Left lobe of liver (tissue), 2 donors: ENCODE results near the gene CAMK2D. TPM values are rescaled to one million over a fixed set of nuclear protein-coding genes. Genes with fewer than 3 reads are reported as not detected.

Source experiments
- ATAC-seq: fragments of 200-7000 bp; cut with Tn5 transposase; one replicate; pipeline ENCODE4 v1.9.1; 2020; ENCODE audit warnings: mild to moderate bottlenecking, moderate library complexity
- DNase-seq: peaks from one replicate; pipeline ENCODE4 v3.0.0-alpha.2; 2020; ENCODE audit warnings: low spot score
- total RNA-seq: library from RNA; stranded (reverse); gene quantifications from one replicate; pipeline ENCODE4 v1.2.1, GENCODE V29; 2021
- donor health status: DM: no; HTN: no; CAD: no; lungs with moderate emphysema.
- donor health status: DM: no; HTN: yes; CAD: no.

Gene CAMK2D
- total RNA-seq, 1 donor from 2014 or later = 19.3 TPM

- ATAC-seq = no peak
- DNase-seq = no peak
Measured at GRCh38 chr4:113644398-113644797, 117.1 kb downstream of the CAMK2D start.

GRCh38 chr4:113643505-113643904 is 118.0 kb downstream of the CAMK2D start:
- ATAC-seq (no peak), DNase-seq (no peak)

GRCh38 chr4:113641025-113641431 is 120.5 kb downstream of the CAMK2D start:
- ATAC-seq (peak; percentile 68), DNase-seq (no peak)

GRCh38 chr4:113639326-113639725 is 122.2 kb downstream of the CAMK2D start:
- DNase-seq = no peak
- no peak for ATAC-seq

- ATAC-seq = no peak
- no peak for DNase-seq
Measured at GRCh38 chr4:113638562-113638832, 123.0 kb downstream of the CAMK2D start.

- no peak for ATAC-seq
Measured at GRCh38 chr4:113637823-113638561, 123.5 kb downstream of the CAMK2D start.

GRCh38 chr4:113637363-113637762 is 124.2 kb downstream of the CAMK2D start:
- ATAC-seq = no peak
- DNase-seq = no peak

More at GRCh38 chr4:113637823-113638561, 123.5 kb downstream of the CAMK2D start:
- DNase-seq = no peak

- ATAC-seq = no peak
Measured at GRCh38 chr4:113636877-113637276, 124.7 kb downstream of the CAMK2D start.

GRCh38 chr4:113636438-113636818 is 125.1 kb downstream of the CAMK2D start:
- no peak for DNase-seq
- ATAC-seq = no peak

More at GRCh38 chr4:113636877-113637276, 124.7 kb downstream of the CAMK2D start:
- no peak for DNase-seq

GRCh38 chr4:113635739-113636437 is 125.7 kb downstream of the CAMK2D start:
- no peak for ATAC-seq
- no peak for DNase-seq

- DNase-seq = no peak
Measured at GRCh38 chr4:113634081-113634969, 127.2 kb downstream of the CAMK2D start.

GRCh38 chr4:113633467-113633866 is 128.1 kb downstream of the CAMK2D start:
- peak; percentile 54 for ATAC-seq
- DNase-seq = no peak

More at GRCh38 chr4:113634081-113634969, 127.2 kb downstream of the CAMK2D start:
- peak; percentile 80 for ATAC-seq

GRCh38 chr4:113628711-113629110 is 132.8 kb downstream of the CAMK2D start:
- ATAC-seq (no peak), DNase-seq (no peak)

- ATAC-seq (no peak), DNase-seq (no peak)
Measured at GRCh38 chr4:113627321-113627720, 134.2 kb downstream of the CAMK2D start.

- ATAC-seq (no peak), DNase-seq (no peak)
Measured at GRCh38 chr4:113625902-113626301, 135.6 kb downstream of the CAMK2D start.

GRCh38 chr4:113623274-113623894 is 138.2 kb downstream of the CAMK2D start:
- no peak for DNase-seq
- ATAC-seq = no peak

- DNase-seq (no peak), ATAC-seq (no peak)
Measured at GRCh38 chr4:113621633-113622032, 139.9 kb downstream of the CAMK2D start.

- ATAC-seq = no peak
Measured at GRCh38 chr4:113620032-113620431, 141.5 kb downstream of the CAMK2D start.

GRCh38 chr4:113619526-113619925 is 142.0 kb downstream of the CAMK2D start:
- ATAC-seq (no peak), DNase-seq (no peak)

More at GRCh38 chr4:113620032-113620431, 141.5 kb downstream of the CAMK2D start:
- no peak for DNase-seq

GRCh38 chr4:113618205-113618604 is 143.3 kb downstream of the CAMK2D start:
- ATAC-seq (peak; percentile 54), DNase-seq (no peak)

GRCh38 chr4:113617195-113617594 is 144.3 kb downstream of the CAMK2D start:
- ATAC-seq = no peak
- no peak for DNase-seq
